Activated T-cell treated with anti-CD3 and anti-CD28 coated beads, Interleukin-2, amount 50 U/mL, for 4 hours (primary cell): Measurements from ENCODE around the gene IGF1. TPM values are rescaled to one million over a fixed set of nuclear protein-coding genes. Genes with fewer than 3 reads are reported as not detected.
"Not testable (repeated sequence)": the region's sequence is repeated elsewhere in the genome, so short reads cannot be mapped to it uniquely, and the experiment has no call there.

Experiments
- ATAC-seq, 2 donors: fragments of 200-7000 bp; cut with Tn5 transposase; one replicate each; pipeline ENCODE4 v1.10.0; 2021
- DNase-seq: peaks from one replicate; pipeline ENCODE4 v3.0.0-alpha.2; 2020
- H3K27me3 Mint-ChIP-seq: one replicate; pipeline ENCODE4 v1.8.0; 2021; ENCODE audit warnings: low read depth, mixed read lengths
- H3K36me3 Mint-ChIP-seq: one replicate; pipeline ENCODE4 v1.8.0; 2022; ENCODE audit warnings: mixed read lengths; ENCODE audit not compliant: insufficient read depth
- H3K4me1 Mint-ChIP-seq: one replicate; pipeline ENCODE4 v1.8.0; 2021; ENCODE audit warnings: low read depth, mixed read lengths
- H3K4me3 Mint-ChIP-seq: one replicate; pipeline ENCODE4 v1.8.0; 2021; ENCODE audit warnings: mild to moderate bottlenecking, moderate library complexity, mixed read lengths
- H3K9me3 Mint-ChIP-seq: one replicate; pipeline ENCODE4 v1.8.0; 2021; ENCODE audit warnings: mixed read lengths
- total RNA-seq, 3 donors: library from RNA; stranded (reverse); gene quantifications; one replicate each; pipeline ENCODE4 v1.2.1, GENCODE V29; 2021

IGF1 gene
- total RNA-seq, 3 donors from 2014 or later: 0.33 to 0.51 (median 0.50) TPM

DNA sequence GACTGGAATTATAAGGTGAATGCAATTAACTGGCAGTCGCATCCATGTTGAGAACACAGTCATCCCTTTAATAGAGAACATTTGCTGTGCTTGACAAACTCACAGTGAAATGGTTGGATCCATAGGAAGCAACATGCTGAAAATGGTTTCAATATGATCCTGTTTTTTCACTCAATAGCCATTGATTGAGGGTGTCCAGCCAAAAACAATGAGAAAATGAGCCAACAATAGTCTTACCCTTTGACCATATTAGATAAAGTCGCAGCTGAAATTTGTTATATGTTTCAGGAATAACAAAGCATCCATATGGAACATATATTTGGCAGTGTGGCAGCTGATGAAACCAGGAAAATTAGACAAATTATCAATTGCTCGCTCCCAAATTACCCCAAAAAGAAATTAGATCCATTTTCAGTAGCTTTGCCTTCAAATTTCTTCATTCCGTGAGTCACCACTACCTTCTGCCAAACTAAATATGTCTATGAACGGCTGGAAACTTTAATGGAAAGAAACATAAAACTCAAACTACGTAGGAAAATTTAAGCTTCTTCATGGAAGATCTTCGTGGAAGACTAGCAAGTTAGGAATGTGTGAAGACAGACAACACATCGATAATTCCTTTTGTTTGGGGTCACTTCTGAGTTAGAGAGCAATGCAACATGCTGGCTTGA lies 17.4 kb downstream of the IGF1 start:
- no peak for DNase-seq
- no peaks in the 10 kb centered on the region for H3K4me1 Mint-ChIP-seq

DNA sequence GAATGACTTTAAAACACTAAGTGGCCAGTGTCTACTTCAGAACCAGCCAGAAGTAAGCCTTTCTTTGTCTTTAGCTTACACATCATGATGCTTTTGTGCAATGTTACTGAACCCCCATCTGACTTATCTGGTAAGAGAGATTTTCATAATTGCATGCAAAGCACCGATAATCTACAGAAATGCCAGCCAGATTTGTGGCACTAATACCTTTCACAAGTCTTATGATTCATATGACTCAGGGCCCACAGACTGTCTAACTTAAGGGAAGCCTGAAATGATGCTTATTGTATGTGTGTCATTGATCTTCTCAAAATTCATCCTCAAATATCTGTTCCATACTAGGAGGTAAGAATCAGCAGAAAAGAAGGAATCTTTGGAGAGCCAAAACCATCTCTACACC lies 18.0 kb downstream of the IGF1 start:
- no peaks in the 10 kb centered on the region for H3K36me3 Mint-ChIP-seq
- no peaks in the 10 kb centered on the region for H3K4me1 Mint-ChIP-seq
- ATAC-seq (no peak), DNase-seq (no peak)
- H3K9me3 Mint-ChIP-seq: no peaks in the 10 kb centered on the region
- peaks cover 10% of the 10 kb centered on the region for H3K27me3 Mint-ChIP-seq
- no peak overlapping the region for H3K4me3 Mint-ChIP-seq

More for the DNA sequence above, 17.4 kb downstream of the IGF1 start:
- no peaks in the 10 kb centered on the region for H3K36me3 Mint-ChIP-seq
- no peak overlapping the region for H3K4me3 Mint-ChIP-seq
- ATAC-seq: no peak
- no peaks in the 10 kb centered on the region for H3K9me3 Mint-ChIP-seq
- peaks cover 10% of the 10 kb centered on the region for H3K27me3 Mint-ChIP-seq

DNA sequence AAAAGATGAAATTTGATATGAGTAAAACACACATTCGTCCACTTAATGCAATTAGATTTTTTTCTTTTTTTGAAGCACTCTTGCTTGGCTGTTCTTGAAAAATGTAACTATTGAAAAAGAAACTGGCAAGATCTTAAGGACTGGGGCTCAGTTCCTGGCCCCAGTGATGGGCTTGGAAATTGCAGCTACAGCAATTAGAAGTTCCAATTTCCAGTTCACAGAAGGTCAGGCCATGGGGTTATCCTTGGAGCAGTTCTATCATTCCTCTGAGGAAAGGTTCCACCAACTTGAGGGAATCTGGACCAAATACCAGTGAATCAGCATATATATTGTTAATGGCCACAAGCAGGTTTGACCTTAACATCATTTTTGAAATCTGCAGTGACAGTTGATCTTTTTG lies 18.9 kb downstream of the IGF1 start:
- Mint-ChIP-seq H3K36me3 (no peaks in the 10 kb centered on the region), H3K27me3 (peaks cover 7% of the 10 kb centered on the region), H3K9me3 (no peaks in the 10 kb centered on the region), H3K4me1 (no peaks in the 10 kb centered on the region), H3K4me3 (no peak overlapping the region)
- DNase-seq (no peak), ATAC-seq (no peak)

DNA sequence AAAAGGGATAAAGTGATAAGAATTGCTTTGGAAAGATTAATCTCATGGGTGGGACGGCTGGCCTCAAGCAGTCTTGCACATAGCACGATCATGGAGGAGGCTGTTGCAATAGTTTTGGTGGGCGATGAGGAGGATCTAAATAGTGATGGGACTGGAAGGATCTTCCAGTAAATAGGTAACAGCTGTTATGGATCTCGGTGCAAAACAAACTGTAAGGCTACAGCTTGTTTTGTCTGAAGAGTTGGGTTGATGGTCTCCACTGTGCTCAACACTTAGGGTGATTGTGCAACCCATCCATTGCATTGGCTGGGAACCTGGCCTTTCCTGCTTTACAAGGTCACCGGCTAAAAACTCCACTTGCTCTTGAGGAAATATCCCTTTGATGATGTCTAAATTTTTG lies 21.0 kb downstream of the IGF1 start:
- Mint-ChIP-seq H3K27me3 (peaks cover 3% of the 10 kb centered on the region), H3K36me3 (no peaks in the 10 kb centered on the region), H3K9me3 (no peaks in the 10 kb centered on the region), H3K4me1 (no peaks in the 10 kb centered on the region), H3K4me3 (no peak overlapping the region)
- ATAC-seq: no peak
- DNase-seq: no peak

DNA sequence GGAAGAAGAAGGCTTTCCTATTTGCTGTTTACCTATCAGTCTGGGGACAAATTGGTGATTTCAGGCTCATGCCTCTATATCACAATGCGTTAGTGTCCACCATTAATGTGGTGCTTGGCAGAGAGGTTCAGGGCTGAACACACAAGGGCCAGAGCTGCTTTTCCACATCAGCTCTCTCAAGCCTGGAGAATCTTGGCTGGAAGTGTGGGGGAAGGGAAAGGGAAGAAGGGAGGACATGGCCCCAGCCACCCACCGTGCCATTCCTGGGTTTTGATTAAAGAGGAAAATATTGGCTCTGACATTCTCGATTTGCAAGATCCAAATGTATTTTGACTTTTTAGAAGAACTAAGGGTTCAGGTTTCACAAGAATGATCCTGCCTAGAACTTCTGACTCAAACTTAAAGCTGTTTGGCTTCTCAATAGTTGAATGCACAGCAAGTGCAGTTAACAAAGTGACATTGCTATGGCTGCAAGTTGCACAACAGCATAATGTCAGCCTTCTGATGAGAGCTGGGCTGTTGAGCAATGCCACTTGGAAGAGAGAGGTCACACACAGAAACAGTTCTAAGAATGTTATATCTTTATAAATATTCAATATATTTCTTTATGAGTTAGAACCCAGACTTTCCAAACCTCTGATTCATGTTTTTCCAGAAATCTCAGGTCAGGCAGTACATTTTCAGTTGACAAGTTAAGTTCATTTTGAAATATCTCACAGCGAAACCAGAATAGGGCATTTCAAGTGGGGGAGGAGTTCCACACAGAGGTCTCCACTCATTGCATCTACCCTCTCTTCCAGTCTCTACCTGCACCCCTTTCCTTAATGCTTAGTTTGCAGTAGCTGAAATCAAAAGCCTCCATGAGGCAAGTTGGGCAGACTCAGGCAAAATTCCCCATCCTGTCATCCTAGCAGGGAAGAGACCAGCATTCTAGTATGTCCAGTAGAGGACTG lies 25.3 kb downstream of the IGF1 start:
- Mint-ChIP-seq H3K4me1 (no peaks in the 10 kb centered on the region), H3K9me3 (no peaks in the 10 kb centered on the region), H3K27me3 (peaks cover 3% of the 10 kb centered on the region), H3K4me3 (no peak overlapping the region), H3K36me3 (no peaks in the 10 kb centered on the region)
- DNase-seq (no peak), ATAC-seq (no peak)

DNA sequence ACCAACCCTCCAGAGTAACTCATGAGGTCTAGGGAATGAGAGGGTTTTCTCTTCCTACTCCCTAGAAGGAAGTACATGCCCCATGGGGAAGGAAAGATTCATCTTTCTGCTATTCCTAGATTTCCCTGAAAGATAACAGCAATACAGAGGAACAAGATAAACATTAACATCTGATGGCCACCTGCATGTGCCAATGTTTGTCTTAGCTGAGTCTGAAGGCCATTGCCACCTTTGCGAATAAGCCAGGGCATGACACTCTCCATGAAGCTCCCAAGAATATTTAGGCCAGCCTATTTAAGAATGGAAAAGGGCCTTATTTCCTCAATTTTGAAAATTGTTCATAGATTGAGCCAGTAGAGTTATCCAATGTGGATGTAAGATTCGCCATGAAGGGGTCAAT lies 26.0 kb downstream of the IGF1 start:
- Mint-ChIP-seq H3K4me3 (no peak overlapping the region), H3K36me3 (no peaks in the 10 kb centered on the region), H3K27me3 (peaks cover 3% of the 10 kb centered on the region), H3K4me1 (no peaks in the 10 kb centered on the region), H3K9me3 (no peaks in the 10 kb centered on the region)
- ATAC-seq: no peak
- no peak for DNase-seq

DNA sequence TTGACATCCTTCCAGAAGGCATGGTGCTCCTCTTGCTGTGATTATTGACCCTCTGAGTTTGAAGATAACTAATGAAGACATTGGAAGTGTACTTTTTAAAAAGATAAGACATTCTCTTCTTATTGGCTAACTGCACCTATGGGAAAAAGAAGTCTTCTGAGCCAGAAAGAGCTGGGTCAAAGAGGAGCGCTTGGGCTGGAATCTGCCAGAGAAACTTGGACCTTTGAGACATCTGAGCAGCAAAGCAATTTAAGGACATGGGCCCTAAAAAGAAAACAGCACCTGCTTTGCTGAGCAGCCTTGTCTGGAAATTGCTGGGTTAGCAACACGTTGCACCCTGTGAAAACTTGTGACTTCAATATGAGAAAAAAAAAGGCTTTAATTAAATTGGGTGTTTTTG lies 27.8 kb downstream of the IGF1 start:
- H3K4me1 Mint-ChIP-seq: no peaks in the 10 kb centered on the region
- DNase-seq (no peak), ATAC-seq (no peak)
- no peaks in the 10 kb centered on the region for H3K36me3 Mint-ChIP-seq
- H3K4me3 Mint-ChIP-seq: no peak overlapping the region
- H3K9me3 Mint-ChIP-seq: no peaks in the 10 kb centered on the region
- no peaks in the 10 kb centered on the region for H3K27me3 Mint-ChIP-seq

DNA sequence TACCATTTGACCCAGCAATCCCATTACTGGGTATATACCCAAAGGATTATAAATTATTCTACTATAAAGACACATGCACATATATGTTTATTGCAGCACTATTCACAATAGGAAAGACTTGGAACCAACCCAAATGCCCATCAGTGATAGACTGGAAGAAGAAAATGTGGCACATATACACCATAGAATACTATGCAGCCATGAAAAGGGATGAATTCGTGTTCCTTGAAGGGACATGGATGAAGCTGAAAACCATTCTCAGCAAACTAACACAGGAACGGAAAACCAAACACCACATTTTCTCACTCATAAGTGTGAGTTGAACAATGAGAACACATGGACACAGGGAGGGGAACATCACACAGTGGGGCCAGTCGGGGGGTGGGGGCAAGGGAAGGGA lies 31.3 kb downstream of the IGF1 start:
- not testable (repeated sequence) for H3K9me3 Mint-ChIP-seq, ATAC-seq, H3K27me3 Mint-ChIP-seq, H3K4me3 Mint-ChIP-seq, DNase-seq, H3K36me3 Mint-ChIP-seq, H3K4me1 Mint-ChIP-seq

DNA sequence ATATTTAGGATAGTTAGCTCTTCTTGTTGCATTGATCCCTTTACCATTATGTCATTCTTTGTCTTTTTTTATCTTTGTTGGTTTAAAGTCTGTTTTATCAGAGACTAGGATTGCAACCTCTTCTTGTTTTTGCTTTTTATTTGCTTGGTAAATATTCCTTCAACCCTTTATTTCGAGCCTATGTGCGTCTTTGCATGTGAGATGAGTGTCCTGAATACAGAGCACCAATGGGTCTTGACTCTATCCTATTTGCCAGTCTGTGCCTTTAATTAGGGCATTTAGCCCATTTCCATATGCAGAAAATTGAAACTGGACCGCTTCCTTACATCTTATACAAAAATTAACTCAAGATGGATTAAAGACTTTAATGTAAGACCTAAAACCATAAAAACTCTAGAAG lies 32.9 kb downstream of the IGF1 start:
- H3K9me3 Mint-ChIP-seq: not testable (repeated sequence)

DNA sequence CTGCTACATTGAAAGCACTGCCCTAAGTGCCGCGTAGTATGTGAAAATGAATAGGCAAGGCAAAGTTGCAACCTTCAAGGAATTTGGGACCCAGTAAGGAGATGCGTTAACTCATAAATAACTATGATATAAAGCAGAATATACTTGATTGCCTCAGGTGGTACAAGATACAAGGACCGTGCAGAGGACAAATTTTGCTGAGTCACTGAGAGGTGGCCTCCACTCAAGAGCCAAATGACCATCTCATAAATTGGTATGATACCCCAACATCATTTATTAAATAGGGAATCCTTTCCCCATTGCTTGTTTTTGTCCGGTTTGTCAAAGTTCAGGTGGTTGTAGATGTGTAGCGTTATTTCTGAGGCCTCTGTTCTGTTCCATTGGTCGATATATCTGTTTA lies 35.7 kb downstream of the IGF1 start:
- no peaks in the 10 kb centered on the region for H3K9me3 Mint-ChIP-seq
- ATAC-seq (no peak), DNase-seq (no peak)
- no peaks in the 10 kb centered on the region for H3K27me3 Mint-ChIP-seq
- no peaks in the 10 kb centered on the region for H3K4me1 Mint-ChIP-seq
- no peak overlapping the region for H3K4me3 Mint-ChIP-seq
- no peaks in the 10 kb centered on the region for H3K36me3 Mint-ChIP-seq

More for the DNA sequence above, 32.9 kb downstream of the IGF1 start:
- DNase-seq, H3K4me1 Mint-ChIP-seq, ATAC-seq, H3K27me3 Mint-ChIP-seq, H3K4me3 Mint-ChIP-seq, H3K36me3 Mint-ChIP-seq: not testable (repeated sequence)

DNA sequence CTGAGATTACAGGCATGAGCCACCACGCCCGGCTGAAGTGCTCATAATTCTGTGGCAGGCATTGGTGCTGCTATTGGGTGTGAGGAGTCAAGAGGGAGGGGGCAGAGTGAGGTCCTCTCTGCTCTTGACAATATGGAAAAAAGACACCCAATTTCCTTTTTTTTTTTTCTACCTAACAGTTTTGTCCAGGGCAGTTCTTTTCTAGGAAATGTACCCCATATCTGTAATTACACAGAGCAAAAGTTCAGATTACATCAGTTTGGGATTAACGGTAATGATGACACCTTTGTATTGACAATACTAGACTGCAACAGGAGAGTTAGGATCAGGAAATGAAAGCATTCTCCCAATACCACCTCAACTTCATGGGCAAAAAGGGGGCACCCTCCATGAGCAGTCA lies 36.3 kb downstream of the IGF1 start:
- Mint-ChIP-seq H3K36me3 (no peaks in the 10 kb centered on the region), H3K4me3 (no peak overlapping the region), H3K9me3 (no peaks in the 10 kb centered on the region), H3K4me1 (no peaks in the 10 kb centered on the region), H3K27me3 (no peaks in the 10 kb centered on the region)
- no peak for ATAC-seq
- DNase-seq: no peak

DNA sequence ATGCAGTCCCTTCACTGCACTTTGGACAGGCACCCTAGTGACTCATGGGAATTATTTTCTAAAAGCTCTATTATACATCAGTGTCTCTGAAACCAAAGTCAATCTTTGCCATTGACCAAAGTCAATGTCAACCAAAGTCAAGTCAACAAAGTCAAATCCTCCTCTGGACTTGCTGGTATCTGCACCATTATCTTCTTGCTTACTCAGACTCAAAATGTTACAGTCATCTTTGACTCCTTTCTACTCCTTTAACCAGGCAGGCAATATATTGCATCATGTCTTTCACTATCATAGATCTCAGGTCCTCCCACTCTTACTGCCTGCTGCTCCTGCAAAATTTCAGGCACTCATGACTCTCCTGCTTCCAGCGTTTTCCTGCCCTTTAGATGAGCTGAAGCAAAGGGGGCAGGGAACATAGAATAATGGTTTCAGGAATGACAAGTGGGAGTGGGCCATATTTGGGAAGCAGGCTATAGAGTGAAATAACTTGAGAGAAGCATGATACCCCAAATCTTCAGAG lies 39.2 kb downstream of the IGF1 start:
- Mint-ChIP-seq H3K4me1 (no peaks in the 10 kb centered on the region), H3K4me3 (no peak overlapping the region), H3K9me3 (no peaks in the 10 kb centered on the region), H3K36me3 (no peaks in the 10 kb centered on the region), H3K27me3 (no peaks in the 10 kb centered on the region)
- peak in 1 of 2 donors; percentile 40 for ATAC-seq
- DNase-seq: no peak

DNA sequence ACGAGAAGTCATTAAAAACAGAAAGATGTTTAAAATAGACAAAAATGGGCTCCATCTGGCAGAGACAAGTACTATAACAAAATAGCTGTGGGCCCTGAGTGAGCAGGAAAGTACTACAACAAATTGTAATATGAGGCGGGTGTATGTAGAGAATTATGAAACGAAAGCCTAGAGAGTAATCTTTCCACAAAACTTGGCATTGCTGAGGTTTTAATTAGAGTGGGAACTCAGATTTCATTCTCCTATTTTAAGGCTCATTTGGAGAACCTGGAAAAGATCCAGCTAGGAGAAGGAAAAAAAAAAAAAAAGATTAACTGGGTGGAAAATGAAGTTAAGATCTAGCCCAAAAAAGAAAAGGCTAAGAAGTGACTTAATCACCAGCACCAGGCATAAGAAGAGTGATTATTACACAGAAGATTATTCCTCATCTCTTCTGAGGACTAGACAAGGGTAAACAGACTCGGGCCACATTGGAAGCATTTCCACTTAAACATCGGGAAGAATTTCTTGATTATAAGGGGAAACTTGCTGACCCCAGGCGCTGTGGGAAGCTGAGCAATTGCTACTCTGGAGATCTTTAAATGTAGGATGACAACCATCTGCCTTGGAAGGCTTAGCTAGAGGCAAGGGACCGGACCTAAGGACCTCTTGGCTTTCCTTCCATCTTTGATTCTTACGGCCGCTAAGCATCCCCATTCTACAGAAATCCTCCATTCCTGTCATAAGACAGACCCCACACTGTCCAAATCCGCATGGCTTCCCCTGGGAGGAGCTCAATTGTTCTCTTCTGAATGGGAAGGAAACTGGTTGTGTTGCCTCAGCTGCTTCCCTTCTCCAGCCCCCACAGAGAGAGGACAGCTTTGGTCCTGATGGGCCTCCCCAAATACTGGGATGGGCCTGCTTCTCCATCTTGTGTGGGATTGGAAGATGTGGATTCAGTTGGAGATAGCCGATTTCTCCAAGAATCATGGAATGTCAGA lies 40.6 kb downstream of the IGF1 start:
- ATAC-seq (no peak), DNase-seq (no peak)
- H3K4me1 Mint-ChIP-seq: no peaks in the 10 kb centered on the region
- no peaks in the 10 kb centered on the region for H3K36me3 Mint-ChIP-seq
- H3K9me3 Mint-ChIP-seq: no peaks in the 10 kb centered on the region
- H3K4me3 Mint-ChIP-seq: peak overlapping the region; percentile 34
- H3K27me3 Mint-ChIP-seq: no peaks in the 10 kb centered on the region

DNA sequence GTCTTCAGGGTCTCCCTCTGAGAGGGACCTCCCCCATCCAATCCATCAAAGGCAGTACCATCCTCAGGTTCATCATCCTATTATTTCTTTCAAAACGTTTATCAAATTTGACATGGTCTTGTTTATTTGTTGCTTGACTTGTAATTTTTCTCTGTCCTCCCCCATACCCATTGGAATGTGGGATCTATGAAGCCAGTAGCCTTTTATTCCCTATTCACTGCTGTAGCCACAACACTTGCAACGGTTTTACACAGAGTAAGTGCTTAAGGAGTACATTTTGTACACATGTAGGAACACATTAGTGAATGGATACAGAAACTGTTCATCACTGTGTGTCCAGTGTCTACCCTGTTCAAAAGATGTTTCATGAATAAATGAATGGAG lies 41.5 kb downstream of the IGF1 start:
- no peaks in the 10 kb centered on the region for H3K9me3 Mint-ChIP-seq
- no peaks in the 10 kb centered on the region for H3K4me1 Mint-ChIP-seq
- ATAC-seq (no peak), DNase-seq (no peak)
- no peaks in the 10 kb centered on the region for H3K36me3 Mint-ChIP-seq
- H3K4me3 Mint-ChIP-seq: no peak overlapping the region
- H3K27me3 Mint-ChIP-seq: no peaks in the 10 kb centered on the region
